Loucy (cell line): Measurements from ENCODE around the gene PLXNA4.

ENCODE experiments used
- EZH2phosphoT487 ChIP-seq: fragments of 200-600 bp; IDR thresholded peaks from 2 replicates; pipeline ENCODE4 v1.6.1; 2018; ENCODE audit warnings: antibody characterized with exemption, mild to moderate bottlenecking, moderate library complexity, borderline replicate concordance
- TF ChIP-seq, protein P1 (sequence below): fragments of 200-600 bp; sonication (generic); conservative IDR thresholded peaks from 2 replicates; pipeline ENCODE4 v1.5.1; 2014; ENCODE audit warnings: mild to moderate bottlenecking, antibody characterized with exemption, low read length

DNA sequence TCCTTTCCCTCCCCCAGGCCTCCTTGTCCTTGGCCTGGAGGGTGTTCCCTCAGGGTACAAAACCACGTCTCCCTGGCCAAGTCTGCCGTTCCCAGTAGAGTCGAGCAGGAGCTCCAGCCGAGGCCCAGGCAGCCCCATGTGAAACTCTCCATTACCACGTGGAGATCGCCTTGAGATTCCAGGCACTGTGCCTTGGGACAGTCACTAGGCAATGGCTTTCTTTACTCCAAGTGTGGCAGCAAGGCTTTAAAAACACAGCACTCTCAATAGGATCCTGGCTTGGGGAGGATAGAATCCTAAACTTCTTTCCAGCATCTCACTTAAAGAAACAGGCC lies 57.5 kb downstream of the PLXNA4 start:
- TF ChIP-seq, protein P1, sequence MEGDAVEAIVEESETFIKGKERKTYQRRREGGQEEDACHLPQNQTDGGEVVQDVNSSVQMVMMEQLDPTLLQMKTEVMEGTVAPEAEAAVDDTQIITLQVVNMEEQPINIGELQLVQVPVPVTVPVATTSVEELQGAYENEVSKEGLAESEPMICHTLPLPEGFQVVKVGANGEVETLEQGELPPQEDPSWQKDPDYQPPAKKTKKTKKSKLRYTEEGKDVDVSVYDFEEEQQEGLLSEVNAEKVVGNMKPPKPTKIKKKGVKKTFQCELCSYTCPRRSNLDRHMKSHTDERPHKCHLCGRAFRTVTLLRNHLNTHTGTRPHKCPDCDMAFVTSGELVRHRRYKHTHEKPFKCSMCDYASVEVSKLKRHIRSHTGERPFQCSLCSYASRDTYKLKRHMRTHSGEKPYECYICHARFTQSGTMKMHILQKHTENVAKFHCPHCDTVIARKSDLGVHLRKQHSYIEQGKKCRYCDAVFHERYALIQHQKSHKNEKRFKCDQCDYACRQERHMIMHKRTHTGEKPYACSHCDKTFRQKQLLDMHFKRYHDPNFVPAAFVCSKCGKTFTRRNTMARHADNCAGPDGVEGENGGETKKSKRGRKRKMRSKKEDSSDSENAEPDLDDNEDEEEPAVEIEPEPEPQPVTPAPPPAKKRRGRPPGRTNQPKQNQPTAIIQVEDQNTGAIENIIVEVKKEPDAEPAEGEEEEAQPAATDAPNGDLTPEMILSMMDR: no peak
- TF ChIP-seq EZH2phosphoT487: no peak
